KBM-7 (cell line): ENCODE results near the gene DNASE1L2.

Experiments
- DNase-seq: peaks from one replicate; pipeline ENCODE4 v3.0.0-alpha.2; 2015
- in situ Hi-C: fragments of 300-500 bp; cut with MboI; formaldehyde crosslinking; loops from 2 replicates; pipeline ENCODE4 v1.14.3; 2020; ENCODE audit warnings: low sequenced_read_pairs, low pct_unique_long_range_greater_than_20kb, mixed read lengths

The DNASE1L2 gene, protein sequence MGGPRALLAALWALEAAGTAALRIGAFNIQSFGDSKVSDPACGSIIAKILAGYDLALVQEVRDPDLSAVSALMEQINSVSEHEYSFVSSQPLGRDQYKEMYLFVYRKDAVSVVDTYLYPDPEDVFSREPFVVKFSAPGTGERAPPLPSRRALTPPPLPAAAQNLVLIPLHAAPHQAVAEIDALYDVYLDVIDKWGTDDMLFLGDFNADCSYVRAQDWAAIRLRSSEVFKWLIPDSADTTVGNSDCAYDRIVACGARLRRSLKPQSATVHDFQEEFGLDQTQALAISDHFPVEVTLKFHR

GRCh38 chr16:2236337-2237101 is at the start of gene DNASE1L2:
Gene DNASE1L2, plus strand, starts transcription at chr16:2236444. Its CDS starts 373 bp downstream, at chr16:2236817.
- in situ Hi-C loops, result no loop called here
- no peak for DNase-seq

GRCh38 chr16:2186505-2186904 is 49.7 kb upstream of the DNASE1L2 start:
- no peak for DNase-seq
- in situ Hi-C loops, result no loop called here

DNA sequence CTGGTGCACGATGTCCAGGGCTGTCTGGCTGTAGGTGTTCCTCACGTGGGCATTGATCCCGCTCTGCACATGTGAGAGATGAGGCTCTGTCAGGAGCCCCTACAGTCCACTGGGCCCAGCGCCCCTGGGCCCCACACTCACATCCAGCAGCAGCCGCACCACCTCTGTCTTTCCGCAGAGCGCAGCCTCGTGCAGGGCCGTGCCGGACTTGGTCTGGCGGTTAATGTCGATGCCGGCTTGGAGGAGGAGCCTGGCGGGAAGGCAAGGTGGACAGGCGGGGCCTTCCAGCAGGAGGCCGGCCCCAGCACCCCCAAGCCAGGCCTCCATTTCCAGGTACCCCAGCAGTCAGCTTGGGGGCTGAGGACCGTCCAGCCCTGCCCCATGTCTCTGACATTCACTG is 49.0 kb upstream of the DNASE1L2 start:
- in situ Hi-C loops, result no loop called here
- DNase-seq, result no peak

DNA sequence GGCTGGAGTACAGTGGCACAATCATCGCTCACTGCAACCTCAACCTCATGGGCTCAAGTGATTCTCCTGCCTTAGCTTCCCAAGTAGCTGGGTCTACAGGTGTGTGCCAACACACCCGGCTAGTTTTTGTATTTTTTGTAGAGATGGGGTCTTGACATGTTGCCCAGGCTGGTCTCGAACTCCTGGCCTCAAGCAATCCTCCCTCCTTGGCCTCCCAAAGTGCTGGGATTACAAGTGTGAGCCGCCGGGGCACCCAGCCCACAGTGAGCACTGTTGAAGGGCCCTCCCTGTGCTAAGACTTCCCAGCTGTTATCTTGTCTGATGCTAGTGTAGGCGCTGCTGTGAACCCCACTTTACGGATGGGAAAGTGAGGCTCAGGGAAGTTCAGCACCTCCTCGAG is 47.8 kb upstream of the DNASE1L2 start:
- DNase-seq, result no peak
- in situ Hi-C loops, result no loop called here

GRCh38 chr16:2189252-2189893 is 46.9 kb upstream of the DNASE1L2 start:
- no peak for DNase-seq
- in situ Hi-C loops, result no loop called here

DNA sequence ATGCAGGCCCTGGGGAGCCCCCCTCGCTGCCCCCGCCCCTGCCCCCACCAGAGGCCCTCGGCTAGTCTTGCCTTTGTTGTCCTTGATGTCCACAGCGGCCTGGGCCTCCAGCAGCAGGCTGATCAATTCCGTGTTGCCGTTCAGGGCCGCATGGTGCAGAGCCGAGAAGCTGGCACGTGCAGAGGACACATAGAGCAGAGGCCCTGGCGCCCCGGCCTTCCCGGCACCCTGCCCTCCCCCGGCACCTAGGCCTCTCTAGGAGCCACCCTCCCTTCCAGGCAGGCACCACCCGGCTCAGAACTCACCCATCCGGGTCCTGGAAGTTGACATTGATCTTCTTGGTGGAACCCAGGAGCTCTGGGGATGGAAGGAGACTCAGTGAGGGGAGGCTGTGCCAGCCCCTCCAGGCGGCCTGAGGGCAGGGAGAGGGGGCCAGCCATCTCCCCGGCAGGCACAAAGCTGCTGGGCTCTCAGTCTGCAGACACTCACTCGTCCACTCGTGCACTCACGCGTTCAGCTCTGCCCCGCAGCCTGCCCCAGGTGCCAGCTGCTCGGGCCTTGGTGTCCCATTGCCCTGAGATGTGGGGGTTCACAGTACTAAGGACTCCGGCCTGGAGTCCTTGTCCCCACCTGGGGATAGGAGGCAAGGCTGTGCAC is 46.1 kb upstream of the DNASE1L2 start:
- DNase-seq, result no peak

GRCh38 chr16:2190659-2191445 is 45.4 kb upstream of the DNASE1L2 start:
- DNase-seq, result no peak
- in situ Hi-C loops, result no loop called here

More for the DNA sequence above, 46.1 kb upstream of the DNASE1L2 start:
- in situ Hi-C loops, result no loop called here

DNA sequence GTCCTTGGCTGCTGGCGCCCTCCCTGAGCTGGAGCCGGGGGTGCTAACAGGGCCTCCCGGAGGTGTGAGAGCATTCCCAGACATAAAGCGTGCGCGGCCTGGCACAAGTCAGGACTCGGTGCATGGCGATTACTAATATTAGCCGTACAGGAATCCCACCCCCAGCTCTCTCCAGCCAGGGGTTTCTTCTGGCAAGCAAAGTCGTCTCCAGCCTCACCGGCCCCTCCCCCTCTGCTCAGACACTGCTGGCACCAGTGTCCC is 44.9 kb upstream of the DNASE1L2 start:
- in situ Hi-C loops, result no loop called here
- DNase-seq, result no peak

DNA sequence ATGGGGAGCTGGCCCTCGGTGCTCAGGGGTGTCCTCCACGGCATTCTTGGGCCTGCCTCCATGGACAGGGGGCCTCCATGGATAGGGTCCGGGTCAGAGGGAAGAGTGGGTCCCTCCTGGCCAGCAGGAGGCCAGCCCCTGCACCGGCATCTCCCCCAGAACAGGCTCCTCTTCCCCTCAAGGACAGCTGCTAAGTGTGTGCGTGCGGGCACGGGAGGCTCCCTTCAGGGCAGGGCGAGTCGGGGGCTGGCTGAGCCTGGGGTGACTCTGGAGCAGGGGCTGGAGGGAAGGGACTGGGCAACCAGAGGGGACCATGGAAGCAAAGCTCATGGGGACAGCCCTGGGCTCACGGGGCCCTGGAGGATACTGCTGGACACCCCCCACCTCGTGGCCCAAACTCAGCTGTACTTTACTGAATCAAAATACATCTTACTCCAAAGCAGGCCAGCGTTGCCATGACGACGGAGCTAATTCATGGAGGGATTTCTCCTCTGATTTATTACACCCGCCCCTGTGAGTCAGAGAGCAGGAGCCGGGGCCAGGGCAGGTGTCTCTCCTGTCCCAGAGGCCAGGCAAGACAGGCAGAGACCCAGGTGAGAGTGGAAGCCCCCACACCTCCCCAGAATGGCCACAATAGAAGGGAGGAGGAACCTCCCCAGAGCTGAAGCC is 41.9 kb upstream of the DNASE1L2 start:
- DNase-seq, result no peak
- in situ Hi-C loops, result no loop called here

GRCh38 chr16:2194852-2195321 is 41.4 kb upstream of the DNASE1L2 start:
- in situ Hi-C loops, result no loop called here
- peak; percentile 69 for DNase-seq

DNA sequence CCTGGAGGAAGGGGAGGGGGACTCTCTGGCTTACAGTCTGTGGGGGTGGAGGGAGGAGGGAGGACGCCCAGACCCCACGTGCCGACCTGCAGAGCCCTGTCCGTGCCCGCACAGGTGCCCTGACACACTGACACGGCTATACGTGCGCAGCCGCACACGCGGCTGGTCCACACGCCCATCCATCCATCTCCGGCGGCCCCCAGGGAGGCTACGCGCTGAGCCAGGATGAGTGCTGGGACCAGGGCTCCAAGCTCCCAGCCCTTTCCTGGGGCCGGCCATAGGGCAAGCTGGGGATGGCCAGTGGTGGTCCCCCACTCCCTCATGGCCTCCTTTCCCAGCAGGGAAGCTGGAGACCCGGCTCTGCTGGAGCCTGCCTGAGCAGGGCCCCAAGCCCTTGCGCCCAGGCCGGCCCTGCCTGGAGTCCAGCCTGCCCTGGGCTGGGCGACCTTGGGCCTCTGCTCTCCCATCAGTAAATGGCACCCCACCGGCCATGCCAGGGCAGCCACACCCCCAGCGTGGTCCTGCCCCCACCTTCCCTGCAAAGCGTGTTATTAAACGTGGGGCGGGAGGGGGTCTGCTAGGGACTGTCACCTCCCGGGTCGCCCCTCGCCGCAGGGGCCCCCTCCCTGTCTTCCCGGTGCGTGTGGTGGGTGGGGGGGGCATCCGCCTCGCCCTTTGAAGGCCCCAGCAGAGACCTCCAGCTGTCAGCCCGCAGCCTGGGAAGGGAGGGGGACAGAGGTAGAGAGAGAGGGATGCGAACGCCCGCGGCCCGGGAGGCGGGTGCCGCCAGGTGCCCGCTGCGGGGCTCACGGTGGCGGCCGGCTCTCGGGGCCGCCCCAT is 40.7 kb upstream of the DNASE1L2 start:
- DNase-seq, result no peak
- in situ Hi-C loops, result no loop called here

DNA sequence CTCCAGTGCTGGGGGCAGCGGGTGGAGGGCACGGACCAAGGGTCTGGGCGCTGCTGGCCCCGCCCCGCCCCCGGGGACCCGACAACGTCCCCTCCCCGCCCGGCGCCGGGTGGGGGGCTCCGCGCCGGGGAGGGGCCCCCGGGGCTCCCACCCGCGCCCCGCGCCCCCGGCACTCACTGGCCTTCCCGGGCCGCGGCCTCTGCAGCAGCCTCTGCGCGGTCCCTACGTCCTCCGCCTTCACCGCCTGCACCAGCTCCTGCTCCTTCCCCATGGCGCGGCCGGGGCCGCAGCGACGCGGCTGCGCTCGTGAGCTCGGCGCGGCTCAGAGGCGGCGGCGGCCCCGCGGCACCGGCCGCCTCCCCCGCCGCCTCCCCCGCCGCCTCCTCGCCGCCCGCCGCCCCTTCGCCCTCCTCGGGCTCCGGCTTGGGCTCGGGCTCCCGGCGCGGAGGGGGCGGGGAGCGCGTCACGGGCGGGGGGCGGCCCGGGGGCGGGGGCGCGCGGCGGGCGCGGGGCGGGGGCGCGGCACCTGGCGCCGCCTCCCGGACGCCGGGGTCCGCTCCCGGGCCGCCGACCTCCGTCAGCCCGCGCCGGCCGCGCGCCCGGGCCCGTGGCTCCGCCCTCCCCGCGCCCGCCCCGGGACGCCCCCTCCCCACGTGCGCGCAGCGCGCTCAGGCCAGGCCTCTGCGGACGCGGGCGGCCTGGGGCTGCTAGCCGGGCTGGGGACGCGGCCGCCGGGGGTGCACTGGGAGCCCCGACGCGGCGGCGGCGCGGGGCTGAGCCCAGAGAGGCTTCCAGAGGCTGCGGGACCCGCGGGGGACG is 39.9 kb upstream of the DNASE1L2 start, which contains the start of gene CASKIN1:
Gene CASKIN1 (minus strand): TSS at position 444 of the 819 bp plus-strand sequence. CDS start 173 bp downstream, at position 271.
- in situ Hi-C loops, result no loop called here
- no peak for DNase-seq

- no peak for DNase-seq
- in situ Hi-C loops, result no loop called here
Measured at GRCh38 chr16:2196981-2197511, 39.2 kb upstream of the DNASE1L2 start.

DNA sequence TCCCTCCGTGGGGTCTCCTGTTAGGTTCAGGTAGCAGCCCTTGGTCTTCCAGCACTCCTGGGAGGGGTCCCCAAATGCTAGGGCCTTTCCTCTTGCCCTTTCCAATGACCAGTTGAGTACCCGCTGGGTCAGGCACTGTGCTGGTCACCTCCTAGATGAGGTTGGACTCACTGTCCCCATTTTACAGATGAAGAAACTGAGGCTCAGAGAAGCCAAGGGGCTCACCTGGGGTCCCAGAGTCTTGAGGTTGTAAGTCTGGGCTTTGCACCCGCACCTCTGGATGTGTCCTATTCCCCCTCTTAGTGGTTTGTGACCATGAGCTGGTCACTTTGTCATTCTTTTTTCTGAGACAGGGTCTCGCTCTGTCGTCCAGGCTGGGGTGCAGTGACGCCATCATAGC is 38.5 kb upstream of the DNASE1L2 start:
- in situ Hi-C loops, result no loop called here
- no peak for DNase-seq

GRCh38 chr16:2198283-2198682 is 38.0 kb upstream of the DNASE1L2 start:
- DNase-seq, result no peak
- in situ Hi-C loops, result no loop called here

DNA sequence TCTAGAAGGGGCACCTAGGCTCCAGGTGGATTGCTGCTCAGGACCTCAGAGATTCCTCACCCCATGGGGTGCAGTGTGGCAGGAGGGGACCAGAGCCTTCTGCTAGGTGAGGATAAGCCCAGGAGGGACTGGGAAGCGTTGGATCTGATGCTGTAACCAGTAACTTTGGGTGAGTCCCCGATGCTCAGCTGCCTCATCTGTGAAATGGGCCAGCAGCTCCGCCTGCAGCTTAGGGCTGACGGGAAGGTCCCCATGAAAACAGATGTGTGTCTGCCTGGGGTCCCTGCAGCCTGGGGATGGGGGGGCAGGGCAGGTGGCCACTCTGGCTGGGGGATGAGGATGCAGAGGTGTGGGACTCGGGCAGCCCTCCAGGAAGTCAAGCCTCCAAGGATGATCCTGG is 37.1 kb upstream of the DNASE1L2 start:
- DNase-seq, result no peak
- in situ Hi-C loops, result no loop called here
